ENCODE data around the gene APOA4. TPM values are rescaled to one million over a fixed set of nuclear protein-coding genes. Genes with fewer than 3 reads are reported as not detected.

The APOA4 gene
- total and polyA plus RNA-seq, 4 donors, result 0.89 to 382 (median 131) TPM

DNA sequence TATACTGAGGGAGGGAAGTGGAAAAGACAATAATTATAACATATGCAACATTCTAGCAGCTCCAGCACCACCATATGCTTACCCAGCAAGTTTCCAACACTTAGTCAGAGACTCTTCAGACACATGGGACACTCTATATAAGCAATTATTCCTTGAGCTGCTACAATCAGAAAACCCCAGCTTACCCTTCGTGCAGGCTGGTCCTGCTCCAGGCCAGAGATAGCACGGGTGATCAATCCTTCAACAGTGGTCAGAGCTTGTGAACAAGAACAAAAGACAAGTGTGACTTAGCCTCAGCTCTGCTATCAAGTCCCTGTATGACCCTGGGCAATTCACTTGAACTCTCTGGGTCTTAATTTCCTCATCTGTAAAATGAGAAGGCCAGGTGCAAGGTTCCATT, 36.8 kb downstream of the APOA4 start:
- H3K9ac ChIP-seq (ENCODE audit: low read depth in 1 of 2, low read length in 2 of 2), result no peak overlapping the region
- peaks cover 10 to 44% (median 38%) of the 10 kb centered on the region in 4 donors for H3K36me3 ChIP-seq (ENCODE audit: control insufficient read depth in 4 of 4, insufficient read depth in 3 of 4, low read depth in 1 of 4, low read length in 3 of 4)

DNA sequence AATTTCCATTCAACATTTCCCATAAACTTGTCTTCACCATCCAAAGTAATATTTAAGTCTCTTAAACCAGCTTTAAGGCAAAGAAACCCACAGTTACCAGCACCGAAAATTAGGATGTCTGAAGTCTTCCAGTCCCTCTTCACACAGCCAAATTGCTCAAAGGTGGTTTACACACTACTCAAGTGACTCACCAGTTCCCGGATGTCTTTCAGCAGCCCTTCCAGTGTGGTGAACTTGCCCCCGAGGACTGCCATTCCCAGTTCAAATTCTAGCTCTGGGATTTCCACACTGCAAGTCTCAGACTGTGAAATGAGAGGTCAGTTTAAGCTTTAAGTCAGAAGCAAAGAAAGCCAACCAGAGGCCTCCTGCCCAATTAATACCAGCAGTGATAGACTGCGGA, 40.4 kb downstream of the APOA4 start:
- Histone ChIP-seq H3K9me3 (ENCODE audit: control insufficient read depth in 4 of 4, low read length in 3 of 4) (no peaks in the 10 kb centered on the region), H3K27me3 (ENCODE audit: control insufficient read depth in 4 of 4, insufficient read depth in 4 of 4, low read length in 3 of 4) (no peaks in the 10 kb centered on the region), H3K9ac (ENCODE audit: low read depth in 1 of 2, low read length in 2 of 2) (no peak overlapping the region), H3K4me1 (ENCODE audit: control insufficient read depth in 4 of 4, insufficient read depth in 4 of 4, low read length in 3 of 4) (peaks cover 0 to 10% (median 8%) of the 10 kb centered on the region in 4 donors), H3K36me3 (ENCODE audit: control insufficient read depth in 4 of 4, insufficient read depth in 3 of 4, low read depth in 1 of 4, low read length in 3 of 4) (peaks cover 12 to 76% (median 62%) of the 10 kb centered on the region in 4 donors), H3K4me3 (ENCODE audit: low read depth in 1 of 3, low read length in 3 of 3) (no peak overlapping the region), H3K27ac (ENCODE audit: low read depth in 1 of 2, low read length in 2 of 2) (no peak overlapping the region)
- TF ChIP-seq HNF4A (conservative IDR thresholded peaks at IDR 0.05) (no peak), EGR1 (IDR thresholded peaks at IDR 0.05; ENCODE audit: low read depth in 2 of 2) (no peak), NR2F2 (IDR thresholded peaks at IDR 0.05) (no peak), FOXA2 (IDR thresholded peaks at IDR 0.05) (no peak), SP1 (IDR thresholded peaks at IDR 0.05) (no peak)
- TF ChIP-seq, protein P1, sequence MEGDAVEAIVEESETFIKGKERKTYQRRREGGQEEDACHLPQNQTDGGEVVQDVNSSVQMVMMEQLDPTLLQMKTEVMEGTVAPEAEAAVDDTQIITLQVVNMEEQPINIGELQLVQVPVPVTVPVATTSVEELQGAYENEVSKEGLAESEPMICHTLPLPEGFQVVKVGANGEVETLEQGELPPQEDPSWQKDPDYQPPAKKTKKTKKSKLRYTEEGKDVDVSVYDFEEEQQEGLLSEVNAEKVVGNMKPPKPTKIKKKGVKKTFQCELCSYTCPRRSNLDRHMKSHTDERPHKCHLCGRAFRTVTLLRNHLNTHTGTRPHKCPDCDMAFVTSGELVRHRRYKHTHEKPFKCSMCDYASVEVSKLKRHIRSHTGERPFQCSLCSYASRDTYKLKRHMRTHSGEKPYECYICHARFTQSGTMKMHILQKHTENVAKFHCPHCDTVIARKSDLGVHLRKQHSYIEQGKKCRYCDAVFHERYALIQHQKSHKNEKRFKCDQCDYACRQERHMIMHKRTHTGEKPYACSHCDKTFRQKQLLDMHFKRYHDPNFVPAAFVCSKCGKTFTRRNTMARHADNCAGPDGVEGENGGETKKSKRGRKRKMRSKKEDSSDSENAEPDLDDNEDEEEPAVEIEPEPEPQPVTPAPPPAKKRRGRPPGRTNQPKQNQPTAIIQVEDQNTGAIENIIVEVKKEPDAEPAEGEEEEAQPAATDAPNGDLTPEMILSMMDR (IDR thresholded peaks at IDR 0.05; ENCODE audit: low read depth, low read length, missing input control), result no peak
- WGBS, result 91% methylated on average over 4 of the region's 4 CpGs
- DNase-seq (ENCODE audit: low spot score), result no peak

More for the DNA sequence above, 36.8 kb downstream of the APOA4 start:
- WGBS, result 91% methylated on average over 2 of the region's 2 CpGs
- Histone ChIP-seq H3K4me3 (ENCODE audit: low read depth in 1 of 3, low read length in 3 of 3) (no peak overlapping the region), H3K27ac (ENCODE audit: low read depth in 1 of 2, low read length in 2 of 2) (no peak overlapping the region), H3K4me1 (ENCODE audit: control insufficient read depth in 4 of 4, insufficient read depth in 4 of 4, low read length in 3 of 4) (peaks cover 0 to 43% (median 39%) of the 10 kb centered on the region in 4 donors), H3K9me3 (ENCODE audit: control insufficient read depth in 4 of 4, low read length in 3 of 4) (no peaks in the 10 kb centered on the region), H3K27me3 (ENCODE audit: control insufficient read depth in 4 of 4, insufficient read depth in 4 of 4, low read length in 3 of 4) (no peaks in the 10 kb centered on the region)
- TF ChIP-seq HNF4G (IDR thresholded peaks at IDR 0.05) (no peak), TAF1 (conservative IDR thresholded peaks at IDR 0.05) (no peak)
- DNase-seq (ENCODE audit: low spot score), result no peak

GRCh38 chr11:116778556-116778955, 44.5 kb downstream of the APOA4 start:
- no peak for DNase-seq (ENCODE audit: low spot score)
- H3K4me3 ChIP-seq (ENCODE audit: low read depth in 1 of 3, low read length in 3 of 3), result no peak overlapping the region
- H3K27me3 ChIP-seq (ENCODE audit: control insufficient read depth in 4 of 4, insufficient read depth in 4 of 4, low read length in 3 of 4), result no peaks in the 10 kb centered on the region
- no peak overlapping the region for H3K9ac ChIP-seq (ENCODE audit: low read depth in 1 of 2, low read length in 2 of 2)
- peaks cover 6 to 60% (median 47%) of the 10 kb centered on the region in 4 donors for H3K36me3 ChIP-seq (ENCODE audit: control insufficient read depth in 4 of 4, insufficient read depth in 3 of 4, low read depth in 1 of 4, low read length in 3 of 4)
- H3K9me3 ChIP-seq (ENCODE audit: control insufficient read depth in 4 of 4, low read length in 3 of 4), result no peaks in the 10 kb centered on the region
- peaks cover 3 to 12% (median 3%) of the 10 kb centered on the region in 4 donors for H3K4me1 ChIP-seq (ENCODE audit: control insufficient read depth in 4 of 4, insufficient read depth in 4 of 4, low read length in 3 of 4)
- no peak overlapping the region for H3K27ac ChIP-seq (ENCODE audit: low read depth in 1 of 2, low read length in 2 of 2)
- 98% methylated on average over 4 of the region's 4 CpGs for whole genome bisulfite sequencing
- TF ChIP-seq JUND (IDR thresholded peaks at IDR 0.05) (no peak), HNF4G (IDR thresholded peaks at IDR 0.05) (no peak), TAF1 (conservative IDR thresholded peaks at IDR 0.05) (no peak), RXRA (IDR thresholded peaks at IDR 0.05) (no peak), REST (IDR thresholded peaks at IDR 0.05) (no peak), GABPA (IDR thresholded peaks at IDR 0.05 in 1 of 2, conservative IDR thresholded peaks at IDR 0.05 in 1 of 2) (no peak), FOXA2 (IDR thresholded peaks at IDR 0.05) (no peak), RAD21 (IDR thresholded peaks at IDR 0.05) (no peak), YY1 (IDR thresholded peaks at IDR 0.05) (no peak), HNF4A (conservative IDR thresholded peaks at IDR 0.05) (no peak), EGR1 (IDR thresholded peaks at IDR 0.05; ENCODE audit: low read depth in 2 of 2) (no peak), FOXA1 (IDR thresholded peaks at IDR 0.05) (no peak), NR2F2 (IDR thresholded peaks at IDR 0.05) (no peak)
- TF ChIP-seq, protein P2, sequence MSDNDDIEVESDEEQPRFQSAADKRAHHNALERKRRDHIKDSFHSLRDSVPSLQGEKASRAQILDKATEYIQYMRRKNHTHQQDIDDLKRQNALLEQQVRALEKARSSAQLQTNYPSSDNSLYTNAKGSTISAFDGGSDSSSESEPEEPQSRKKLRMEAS (IDR thresholded peaks at IDR 0.05), result no peak
- TF ChIP-seq, protein P1 (IDR thresholded peaks at IDR 0.05; ENCODE audit: low read depth, low read length, missing input control), result no peak
